SK-N-SH (cell line): ENCODE data around the gene MAP3K5.

Experiments used
- CTCF ChIP-seq: fragments of 200-600 bp; sonication (generic); IDR thresholded peaks from 2 replicates; pipeline ENCODE4 v1.6.1; 2017; ENCODE audit warnings: antibody characterized with exemption, mild to moderate bottlenecking, moderate library complexity
- EP300 ChIP-seq, 2 experiments: IDR thresholded peaks; 2 replicates each; pipeline versions ENCODE4 v1.4.0 to v1.6.1; 2012; ENCODE audit warnings: borderline replicate concordance in 1 of 2, low read depth in 1 of 2, low read length in 1 of 2
- EZH2phosphoT487 ChIP-seq: fragments of 200-600 bp; sonication (generic); IDR thresholded peaks from 2 replicates; pipeline ENCODE4 v1.6.1; 2017; ENCODE audit warnings: low read depth, mixed run types, mild to moderate bottlenecking, antibody characterized with exemption, moderate library complexity, borderline replicate concordance
- FOXM1 ChIP-seq: IDR thresholded peaks from 2 replicates; pipeline ENCODE4 v1.4.0; 2012; ENCODE audit warnings: low read depth, mild to moderate bottlenecking
- JUND ChIP-seq: IDR thresholded peaks from 2 replicates; pipeline ENCODE4 v1.4.0; 2012
- MEF2A ChIP-seq: IDR thresholded peaks from 2 replicates; pipeline ENCODE4 v1.4.0; 2012; ENCODE audit warnings: low read depth, borderline replicate concordance
- MXI1 ChIP-seq: IDR thresholded peaks from 2 replicates; pipeline ENCODE4 v1.6.1; 2012; ENCODE audit warnings: mild to moderate bottlenecking, low read depth, low read length, improper control_type of control experiment
- PBX3 ChIP-seq: IDR thresholded peaks from 2 replicates; pipeline ENCODE4; 2012

GRCh38 chr6:136614350-136614749, 177.9 kb downstream of the MAP3K5 start:
- TF ChIP-seq EP300 (IDR thresholded peaks at IDR 0.05; ENCODE audit: borderline replicate concordance in 1 of 2, low read depth in 1 of 2, low read length in 1 of 2) (no peak), CTCF (no peak), FOXM1 (no peak), JUND (no peak), MXI1 (no peak), EZH2phosphoT487 (no peak), MEF2A (no peak), PBX3 (no peak)
